GM12891 (cell line): Measurements from ENCODE around the gene FBXW12.

ENCODE experiments used
- POLR2A ChIP-seq: IDR thresholded peaks from 2 replicates; pipeline ENCODE4 v1.6.1; 2011; ENCODE audit warnings: low read depth, low read length, control low read depth
- POLR2AphosphoS5 ChIP-seq: IDR thresholded peaks from 2 replicates; pipeline ENCODE4 v1.6.1; 2011; ENCODE audit warnings: low read depth, low read length, control low read depth

GRCh38 chr3:48404440-48405342, 32.7 kb downstream of the FBXW12 start:
- TF ChIP-seq POLR2A (no peak), POLR2AphosphoS5 (no peak)
